ENCODE measurements around the gene ERG28.
"Not testable (repeated sequence)": the region's sequence is repeated elsewhere in the genome, so short reads cannot be mapped to it uniquely, and the experiment has no call there.

The ERG28 gene

DNA sequence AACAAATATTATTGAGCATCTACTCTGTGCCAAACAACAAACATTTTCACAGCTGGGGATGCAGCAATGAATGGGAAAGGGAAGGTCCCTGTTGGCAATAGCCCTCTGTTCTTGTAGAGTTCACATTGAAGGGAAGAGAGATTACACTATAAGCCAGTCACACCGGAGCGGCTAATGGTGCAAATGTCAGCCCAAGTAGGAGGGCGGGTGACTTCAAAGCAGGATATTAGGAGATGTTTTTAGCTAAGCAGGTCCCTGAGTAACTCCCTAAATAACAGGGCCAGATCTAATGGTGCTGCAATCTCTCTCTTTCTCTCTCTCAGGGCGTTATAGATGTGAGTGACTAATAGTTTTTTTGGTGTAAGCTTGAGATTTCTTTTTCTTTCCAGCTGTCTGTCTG, 51.6 kb downstream of the ERG28 start:
- Histone ChIP-seq H3K27ac (ENCODE audit: low read depth, low read length) (no peak overlapping the region), H3K27me3 (ENCODE audit: control insufficient read depth in 1 of 2, insufficient read depth in 2 of 2, low read length in 2 of 2) (no peaks in the 10 kb centered on the region), H3K4me3 (ENCODE audit: low read depth in 1 of 2, low read length in 2 of 2) (no peak overlapping the region), H3K9ac (ENCODE audit: low read depth in 1 of 2, low read length in 2 of 2) (no peak overlapping the region), H3K9me3 (ENCODE audit: control insufficient read depth in 1 of 2, low read length in 2 of 2) (no peaks in the 10 kb centered on the region), H3K4me1 (ENCODE audit: control insufficient read depth in 1 of 2, insufficient read depth in 2 of 2, low read length in 2 of 2) (peaks cover 4 to 11% of the 10 kb centered on the region in 2 donors), H3K36me3 (ENCODE audit: control insufficient read depth in 1 of 2, insufficient read depth in 2 of 2, low read length in 2 of 2) (no peaks in the 10 kb centered on the region)

- Histone ChIP-seq H3K27ac (ENCODE audit: low read depth, low read length) (no peak overlapping the region), H3K9me3 (ENCODE audit: control insufficient read depth in 1 of 2, low read length in 2 of 2) (no peaks in the 10 kb centered on the region), H3K27me3 (ENCODE audit: control insufficient read depth in 1 of 2, insufficient read depth in 2 of 2, low read length in 2 of 2) (no peaks in the 10 kb centered on the region), H3K36me3 (ENCODE audit: control insufficient read depth in 1 of 2, insufficient read depth in 2 of 2, low read length in 2 of 2) (no peaks in the 10 kb centered on the region), H3K4me3 (ENCODE audit: low read depth in 1 of 2, low read length in 2 of 2) (no peak overlapping the region), H3K9ac (ENCODE audit: low read depth in 1 of 2, low read length in 2 of 2) (no peak overlapping the region), H3K4me1 (ENCODE audit: control insufficient read depth in 1 of 2, insufficient read depth in 2 of 2, low read length in 2 of 2) (peaks cover 4 to 15% of the 10 kb centered on the region in 2 donors)
Measured at GRCh38 chr14:75607842-75608640, 52.6 kb downstream of the ERG28 start.

GRCh38 chr14:75607044-75607443, 53.6 kb downstream of the ERG28 start:
- H3K27me3 ChIP-seq (ENCODE audit: control insufficient read depth in 1 of 2, insufficient read depth in 2 of 2, low read length in 2 of 2), result no peaks in the 10 kb centered on the region
- H3K27ac ChIP-seq (ENCODE audit: low read depth, low read length), result no peak overlapping the region
- H3K9me3 ChIP-seq (ENCODE audit: control insufficient read depth in 1 of 2, low read length in 2 of 2), result no peaks in the 10 kb centered on the region
- no peak overlapping the region for H3K9ac ChIP-seq (ENCODE audit: low read depth in 1 of 2, low read length in 2 of 2)
- peaks cover 9 to 25% of the 10 kb centered on the region in 2 donors for H3K4me1 ChIP-seq (ENCODE audit: control insufficient read depth in 1 of 2, insufficient read depth in 2 of 2, low read length in 2 of 2)
- no peak overlapping the region for H3K4me3 ChIP-seq (ENCODE audit: low read depth in 1 of 2, low read length in 2 of 2)
- no peaks in the 10 kb centered on the region for H3K36me3 ChIP-seq (ENCODE audit: control insufficient read depth in 1 of 2, insufficient read depth in 2 of 2, low read length in 2 of 2)

DNA sequence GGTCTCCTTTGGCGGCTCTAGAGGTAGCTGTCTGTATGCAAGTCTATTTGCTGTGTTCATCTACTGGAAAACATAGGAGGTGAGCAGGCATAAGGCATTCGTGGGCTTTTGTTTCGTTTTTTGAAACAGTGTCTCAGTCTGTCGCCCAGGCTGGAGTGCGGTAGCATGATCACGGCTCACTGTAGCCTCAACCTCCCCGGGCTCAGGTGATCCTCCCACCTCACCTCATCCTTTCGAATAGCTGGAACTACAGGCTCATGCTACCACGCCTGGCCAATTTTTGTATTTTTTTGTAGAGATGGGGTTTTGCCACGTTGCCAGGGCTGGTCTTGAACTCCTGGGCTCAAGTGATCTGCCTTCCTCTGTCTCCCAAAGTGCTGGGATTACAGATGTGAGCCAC, 54.8 kb downstream of the ERG28 start:
- Histone ChIP-seq H3K4me3 (ENCODE audit: low read depth in 1 of 2, low read length in 2 of 2) (no peak overlapping the region), H3K27ac (ENCODE audit: low read depth, low read length) (no peak overlapping the region), H3K9me3 (ENCODE audit: control insufficient read depth in 1 of 2, low read length in 2 of 2) (no peaks in the 10 kb centered on the region), H3K4me1 (ENCODE audit: control insufficient read depth in 1 of 2, insufficient read depth in 2 of 2, low read length in 2 of 2) (peaks cover 9 to 27% of the 10 kb centered on the region in 2 donors), H3K9ac (ENCODE audit: low read depth in 1 of 2, low read length in 2 of 2) (no peak overlapping the region), H3K27me3 (ENCODE audit: control insufficient read depth in 1 of 2, insufficient read depth in 2 of 2, low read length in 2 of 2) (no peaks in the 10 kb centered on the region), H3K36me3 (ENCODE audit: control insufficient read depth in 1 of 2, insufficient read depth in 2 of 2, low read length in 2 of 2) (no peaks in the 10 kb centered on the region)

GRCh38 chr14:75604979-75605851, 55.5 kb downstream of the ERG28 start:
- peaks cover 5 to 21% of the 10 kb centered on the region in 2 donors for H3K4me1 ChIP-seq (ENCODE audit: control insufficient read depth in 1 of 2, insufficient read depth in 2 of 2, low read length in 2 of 2)
- H3K4me3 ChIP-seq (ENCODE audit: low read depth in 1 of 2, low read length in 2 of 2), result no peak overlapping the region
- H3K27ac ChIP-seq (ENCODE audit: low read depth, low read length), result no peak overlapping the region
- no peaks in the 10 kb centered on the region for H3K27me3 ChIP-seq (ENCODE audit: control insufficient read depth in 1 of 2, insufficient read depth in 2 of 2, low read length in 2 of 2)
- no peaks in the 10 kb centered on the region for H3K9me3 ChIP-seq (ENCODE audit: control insufficient read depth in 1 of 2, low read length in 2 of 2)
- no peaks in the 10 kb centered on the region for H3K36me3 ChIP-seq (ENCODE audit: control insufficient read depth in 1 of 2, insufficient read depth in 2 of 2, low read length in 2 of 2)
- H3K9ac ChIP-seq (ENCODE audit: low read depth in 1 of 2, low read length in 2 of 2), result no peak overlapping the region

DNA sequence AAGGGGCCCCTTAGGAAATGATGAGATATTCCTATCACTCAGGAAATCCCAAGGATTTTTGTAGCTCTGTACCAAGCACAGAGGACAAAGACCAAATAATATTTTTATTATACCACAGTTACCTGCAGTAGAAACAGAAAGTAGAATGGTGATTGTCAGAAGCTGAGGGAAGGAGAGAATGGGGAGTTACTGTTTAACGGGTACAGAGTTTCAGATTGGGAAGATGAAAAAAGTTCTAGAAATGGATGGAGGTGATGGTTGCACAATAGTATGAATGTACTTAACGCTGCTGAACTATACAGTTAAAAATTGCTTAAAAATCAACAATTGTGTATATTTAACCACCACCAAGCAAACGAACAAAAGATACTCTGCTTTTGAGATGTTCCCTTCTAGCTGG, 58.2 kb downstream of the ERG28 start:
- Histone ChIP-seq H3K9ac (ENCODE audit: low read depth in 1 of 2, low read length in 2 of 2) (no peak overlapping the region), H3K27ac (ENCODE audit: low read depth, low read length) (no peak overlapping the region), H3K4me3 (ENCODE audit: low read depth in 1 of 2, low read length in 2 of 2) (no peak overlapping the region), H3K4me1 (ENCODE audit: control insufficient read depth in 1 of 2, insufficient read depth in 2 of 2, low read length in 2 of 2) (peaks cover 5 to 17% of the 10 kb centered on the region in 2 donors), H3K9me3 (ENCODE audit: control insufficient read depth in 1 of 2, low read length in 2 of 2) (no peaks in the 10 kb centered on the region), H3K36me3 (ENCODE audit: control insufficient read depth in 1 of 2, insufficient read depth in 2 of 2, low read length in 2 of 2) (no peaks in the 10 kb centered on the region), H3K27me3 (ENCODE audit: control insufficient read depth in 1 of 2, insufficient read depth in 2 of 2, low read length in 2 of 2) (no peaks in the 10 kb centered on the region)

DNA sequence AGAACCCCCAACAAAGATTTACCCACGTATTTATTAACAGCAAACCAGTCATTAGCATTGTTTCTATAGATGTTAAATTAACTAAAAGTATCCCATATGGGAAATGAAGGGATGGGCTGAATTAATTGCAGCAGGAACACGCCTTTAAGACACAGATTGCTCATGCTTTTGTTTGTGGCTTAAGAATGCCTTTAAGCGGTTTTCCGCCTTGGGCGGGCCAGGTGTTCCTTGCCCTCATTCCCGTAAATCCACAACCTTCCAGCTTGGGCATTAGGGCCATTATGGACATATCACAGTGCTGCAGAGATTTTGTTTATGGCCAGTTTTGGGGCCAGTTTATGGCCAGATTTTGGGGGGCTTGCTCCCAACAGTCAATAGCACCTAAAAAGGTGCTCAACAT, 59.6 kb downstream of the ERG28 start:
- H3K4me1 ChIP-seq (ENCODE audit: control insufficient read depth in 1 of 2, insufficient read depth in 2 of 2, low read length in 2 of 2), result peaks cover 5 to 17% of the 10 kb centered on the region in 2 donors
- not testable (repeated sequence) for H3K9ac ChIP-seq (ENCODE audit: low read depth in 1 of 2, low read length in 2 of 2)

DNA sequence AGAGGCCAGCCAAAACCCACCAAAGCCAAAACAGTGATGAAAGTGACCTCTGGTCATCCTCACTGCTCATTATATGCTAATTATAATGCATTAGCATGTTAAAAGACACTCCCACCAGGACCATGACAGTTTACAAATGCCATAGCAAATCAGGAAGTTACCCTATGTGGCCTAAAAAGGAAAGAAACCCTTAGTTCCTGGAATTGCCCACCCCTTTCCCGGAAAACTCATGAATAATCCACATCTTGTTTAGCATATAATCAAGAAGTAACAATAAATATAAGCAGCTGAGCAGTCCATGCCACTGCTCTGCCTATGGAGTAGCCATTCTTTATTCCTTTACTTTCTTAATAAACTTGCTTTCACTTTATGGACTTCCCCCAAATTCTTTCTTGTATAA, 60.6 kb downstream of the ERG28 start:
- H3K4me1 ChIP-seq (ENCODE audit: control insufficient read depth in 1 of 2, insufficient read depth in 2 of 2, low read length in 2 of 2), result peaks cover 5 to 17% of the 10 kb centered on the region in 2 donors
- H3K4me3 ChIP-seq (ENCODE audit: low read depth in 1 of 2, low read length in 2 of 2); H3K27ac ChIP-seq (ENCODE audit: low read depth, low read length); H3K27me3 ChIP-seq (ENCODE audit: control insufficient read depth in 1 of 2, insufficient read depth in 2 of 2, low read length in 2 of 2); H3K36me3 ChIP-seq (ENCODE audit: control insufficient read depth in 1 of 2, insufficient read depth in 2 of 2, low read length in 2 of 2); H3K9ac ChIP-seq (ENCODE audit: low read depth in 1 of 2, low read length in 2 of 2); H3K9me3 ChIP-seq (ENCODE audit: control insufficient read depth in 1 of 2, low read length in 2 of 2): not testable (repeated sequence)

More for the DNA sequence above, 59.6 kb downstream of the ERG28 start:
- not testable (repeated sequence) for H3K36me3 ChIP-seq (ENCODE audit: control insufficient read depth in 1 of 2, insufficient read depth in 2 of 2, low read length in 2 of 2); H3K4me3 ChIP-seq (ENCODE audit: low read depth in 1 of 2, low read length in 2 of 2); H3K27me3 ChIP-seq (ENCODE audit: control insufficient read depth in 1 of 2, insufficient read depth in 2 of 2, low read length in 2 of 2); H3K9me3 ChIP-seq (ENCODE audit: control insufficient read depth in 1 of 2, low read length in 2 of 2); H3K27ac ChIP-seq (ENCODE audit: low read depth, low read length)

Measured in duodenal mucosa (tissue), 2 donors.